Panc1 (cell line): ENCODE results near the gene HS3ST5. TPM values are rescaled to one million over a fixed set of nuclear protein-coding genes. Genes with fewer than 3 reads are reported as not detected.

Source experiments
- ATAC-seq: fragments of 200-7000 bp; cut with Tn5 transposase; 2 replicates; pipeline ENCODE4 v1.9.1; 2020; ENCODE audit warnings: mild to moderate bottlenecking, moderate library complexity
- BruUV-seq: library from RNA; stranded (reverse); fragments of 400-500 nt; replicated peaks from 2 replicates; lab custom pipeline; 2021; lab: Mats Ljungman, UMichigan
- CTCF ChIA-PET: fragments of 300-600 bp; sonication (Branson Sonifier 250); formaldehyde crosslinking; loops from one replicate; lab custom pipeline; 2022; ENCODE audit warnings: antibody characterized with exemption; lab: Charles Lee
- POLR2A ChIA-PET: fragments of 300-600 bp; sonication (Branson Sonifier 250); formaldehyde crosslinking; loops from one replicate; lab custom pipeline; 2022; ENCODE audit warnings: antibody characterized with exemption; lab: Charles Lee
- DNase-seq: peaks from one replicate; pipeline ENCODE4 v3.0.0-alpha.2; 2010; ENCODE audit warnings: low read depth, low spot score
- H3K27ac ChIP-seq: 2 replicates; pipeline ENCODE4 v1.5.1; 2011; ENCODE audit warnings: mild to moderate bottlenecking, low read length, inconsistent platforms
- H3K27me3 ChIP-seq: fragments of 200-500 bp; sonication (Bioruptor generic); 2 replicates; pipeline ENCODE4 v1.6.0; 2014; ENCODE audit warnings: low read length, inconsistent platforms; ENCODE audit not compliant: control insufficient read depth, insufficient read depth
- H3K36me3 ChIP-seq: fragments of 200-500 bp; sonication (Bioruptor generic); 2 replicates; pipeline ENCODE4 v1.5.1; 2014; ENCODE audit warnings: inconsistent platforms, mild to moderate bottlenecking, low read length, moderate library complexity; ENCODE audit not compliant: control insufficient read depth, insufficient read depth
- H3K4me1 ChIP-seq: 2 replicates; pipeline ENCODE4 v1.5.1; 2011; ENCODE audit warnings: inconsistent platforms, mild to moderate bottlenecking, low read length, moderate library complexity; ENCODE audit not compliant: control insufficient read depth, insufficient read depth
- H3K4me3 ChIP-seq, 2 experiments: 2 replicates each; pipeline ENCODE4 v1.5.1; 2011 to 2012; ENCODE audit warnings: low read depth in 2 of 2, low read length in 2 of 2, mild to moderate bottlenecking in 2 of 2, inconsistent platforms in 1 of 2, moderate library complexity in 1 of 2
- H3K9me3 ChIP-seq: fragments of 200-500 bp; sonication (Bioruptor generic); 2 replicates; pipeline ENCODE4 v1.5.1; 2014; ENCODE audit warnings: low read depth, mild to moderate bottlenecking, inconsistent platforms, low read length, moderate library complexity; ENCODE audit not compliant: control insufficient read depth, insufficient read depth
- CTCF ChIP-seq: fragments of 450-650 bp; IDR thresholded peaks from 2 replicates; pipeline ENCODE4 v1.5.1; 2017; ENCODE audit warnings: mild to moderate bottlenecking
- POLR2AphosphoS5 ChIP-seq: IDR thresholded peaks from 2 replicates; pipeline ENCODE4 v1.6.1; 2012; ENCODE audit warnings: mild to moderate bottlenecking, low read depth, low read length, moderate library complexity
- REST ChIP-seq, 2 experiments: IDR thresholded peaks; 2 replicates each; pipeline ENCODE4 v1.6.1; 2011 to 2012; ENCODE audit warnings: low read depth in 2 of 2, control low read depth in 1 of 2, low read length in 1 of 2, mild to moderate bottlenecking in 1 of 2, moderate library complexity in 1 of 2; ENCODE audit not compliant: insufficient read depth in 1 of 2
- SIN3A ChIP-seq: IDR thresholded peaks from 2 replicates; pipeline ENCODE4 v1.6.1; 2012; ENCODE audit warnings: low read depth, mild to moderate bottlenecking, low read length, moderate library complexity, borderline replicate concordance; ENCODE audit not compliant: insufficient read depth
- TCF7L2 ChIP-seq: IDR thresholded peaks from 2 replicates; pipeline ENCODE4 v1.6.1; 2011; ENCODE audit warnings: mild to moderate bottlenecking, low read depth, low read length, inconsistent platforms
- in situ Hi-C: cut with HindIII; loops from 2 replicates; pipeline ENCODE4 v1.10.0; 2016; ENCODE audit warnings: low sequenced_read_pairs, low pct_unique_long_range_greater_than_20kb
- intact Hi-C: fragments of 100-400 bp; cut with micrococcal nuclease; formaldehyde crosslinking; loops from one replicate; pipeline ENCODE4 v1.10.0; 2022; ENCODE audit not compliant: unreplicated experiment
- total RNA-seq: library from RNA; stranded (reverse); gene quantifications from one replicate; pipeline ENCODE4 v1.2.1, GENCODE V29; 2021; ENCODE audit not compliant: unreplicated experiment

HS3ST5 gene
- total RNA-seq, 1 experiment from 2014 or later, result 0.05 TPM

GRCh38 chr6:114068116-114068515 lies 274.7 kb downstream of the HS3ST5 start:
- intact Hi-C loops (no loop called here), in situ Hi-C loops (no loop called here)
- Histone ChIP-seq H3K27me3 (no peaks in the 10 kb centered on the region), H3K9me3 (no peaks in the 10 kb centered on the region), H3K27ac (no peak overlapping the region), H3K4me1 (no peaks in the 10 kb centered on the region), H3K4me3 (no peak overlapping the region), H3K36me3 (no peaks in the 10 kb centered on the region)
- BruUV-seq, result no TSS peak
- no peak for DNase-seq
- ChIA-PET POLR2A (no interaction called here), CTCF (no interaction called here)
- TF ChIP-seq POLR2AphosphoS5 (no peak), CTCF (no peak), SIN3A (no peak), TCF7L2 (no peak), REST (IDR thresholded peaks at IDR 0.05; ENCODE audit: insufficient read depth in 1 of 2, low read depth in 2 of 2, low read length in 1 of 2) (no peak)
- no peak for ATAC-seq

GRCh38 chr6:114064862-114065261 lies 278.0 kb downstream of the HS3ST5 start:
- no peak for ATAC-seq
- DNase-seq, result no peak
- H3K9me3 ChIP-seq, result no peaks in the 10 kb centered on the region
- no peak for TF ChIP-seq SIN3A
- no peak for TF ChIP-seq POLR2AphosphoS5
- TF ChIP-seq TCF7L2, result no peak
- no peak for TF ChIP-seq CTCF
- no peak for TF ChIP-seq REST (IDR thresholded peaks at IDR 0.05; ENCODE audit: insufficient read depth in 1 of 2, low read depth in 2 of 2, low read length in 1 of 2)
- CTCF ChIA-PET, result no interaction called here
- POLR2A ChIA-PET, result no interaction called here
- H3K36me3 ChIP-seq, result no peaks in the 10 kb centered on the region
- H3K27ac ChIP-seq, result no peak overlapping the region
- in situ Hi-C loops (no loop called here), intact Hi-C loops (no loop called here)
- no TSS peak for BruUV-seq
- no peak overlapping the region for H3K4me3 ChIP-seq
- H3K27me3 ChIP-seq, result no peaks in the 10 kb centered on the region
- H3K4me1 ChIP-seq, result no peaks in the 10 kb centered on the region
